ENCODE results near the gene SPTBN4.

Gene SPTBN4

GRCh38 chr19:40438284-40438683 is 28.5 kb upstream of the SPTBN4 start:
- no peaks in the 10 kb centered on the region for H3K9me3 ChIP-seq (ENCODE audit: control extremely low read depth in 1 of 5, control insufficient read depth in 4 of 5, insufficient read depth in 2 of 5, low read depth in 1 of 5, low read length in 4 of 5)
- POLR2A ChIA-PET, result no interaction called here
- no peaks in the 10 kb centered on the region for H3K27me3 ChIP-seq (replicated peaks in 2 of 5; ENCODE audit: control insufficient read depth in 4 of 5, insufficient read depth in 5 of 5, low read length in 4 of 5)
- peaks cover 0 to 18% (median 14%) of the 10 kb centered on the region in 4 experiments for H3K36me3 ChIP-seq (ENCODE audit: control insufficient read depth in 4 of 4, insufficient read depth in 4 of 4, low read length in 3 of 4)
- 100% methylated on average over 1 of the region's 3 CpGs for WGBS (ENCODE audit: insufficient coverage)
- no peak overlapping the region for H3K4me3 ChIP-seq (ENCODE audit: control insufficient read depth in 1 of 7, extremely low read depth in 1 of 7, insufficient read depth in 4 of 7, low read depth in 2 of 7, low read length in 6 of 7)
- peaks cover 6 to 24% (median 13%) of the 10 kb centered on the region in 4 experiments for H3K4me1 ChIP-seq (ENCODE audit: control extremely low read depth in 1 of 4, control insufficient read depth in 4 of 4, insufficient read depth in 4 of 4, low read length in 3 of 4)
- no peak overlapping the region for H3K27ac ChIP-seq (ENCODE audit: insufficient read depth in 1 of 2, low read depth in 1 of 2, low read length in 2 of 2, poor library complexity in 1 of 2, severe bottlenecking in 2 of 2)
- no peak for DNase-seq
- CTCF ChIA-PET, result interaction anchor here (1.0 to 2.0 kb wide), 2 partner anchors 15 to 17 kb away, joined by 4 to 6 read pairs; no protein-coding TSS in a partner anchor

GRCh38 chr19:40441719-40442253 is 25.0 kb upstream of the SPTBN4 start:
- no peak for DNase-seq
- ChIA-PET CTCF (interaction anchor here (2.1 kb wide), 1 partner anchor 21 kb away, joined by 8 read pairs; no protein-coding TSS in a partner anchor), POLR2A (interaction anchor here (2.8 kb wide), 1 partner anchor 16 kb away, joined by 13 read pairs; the partner anchor contains the start of gene SERTAD1)
- Histone ChIP-seq H3K4me1 (ENCODE audit: control extremely low read depth in 1 of 4, control insufficient read depth in 4 of 4, insufficient read depth in 4 of 4, low read length in 3 of 4) (peaks cover 9 to 17% (median 13%) of the 10 kb centered on the region in 4 experiments), H3K4me3 (ENCODE audit: control insufficient read depth in 1 of 7, extremely low read depth in 1 of 7, insufficient read depth in 4 of 7, low read depth in 2 of 7, low read length in 6 of 7) (no peak overlapping the region), H3K9me3 (ENCODE audit: control extremely low read depth in 1 of 5, control insufficient read depth in 4 of 5, insufficient read depth in 2 of 5, low read depth in 1 of 5, low read length in 4 of 5) (no peaks in the 10 kb centered on the region), H3K27ac (ENCODE audit: insufficient read depth in 1 of 2, low read depth in 1 of 2, low read length in 2 of 2, poor library complexity in 1 of 2, severe bottlenecking in 2 of 2) (peak overlapping the region in 1 of 2 experiments; percentile 18), H3K36me3 (ENCODE audit: control insufficient read depth in 4 of 4, insufficient read depth in 4 of 4, low read length in 3 of 4) (peaks cover 0 to 18% (median 14%) of the 10 kb centered on the region in 4 experiments), H3K27me3 (replicated peaks in 2 of 5; ENCODE audit: control insufficient read depth in 4 of 5, insufficient read depth in 5 of 5, low read length in 4 of 5) (no peaks in the 10 kb centered on the region)
- WGBS (ENCODE audit: insufficient coverage), result 88% methylated on average over 9 of the region's 11 CpGs

- Histone ChIP-seq H3K36me3 (ENCODE audit: control insufficient read depth in 4 of 4, insufficient read depth in 4 of 4, low read length in 3 of 4) (peaks cover 0 to 18% (median 14%) of the 10 kb centered on the region in 4 experiments), H3K4me1 (ENCODE audit: control extremely low read depth in 1 of 4, control insufficient read depth in 4 of 4, insufficient read depth in 4 of 4, low read length in 3 of 4) (peaks cover 9 to 17% (median 13%) of the 10 kb centered on the region in 4 experiments), H3K27me3 (replicated peaks in 2 of 5; ENCODE audit: control insufficient read depth in 4 of 5, insufficient read depth in 5 of 5, low read length in 4 of 5) (no peaks in the 10 kb centered on the region), H3K9me3 (ENCODE audit: control extremely low read depth in 1 of 5, control insufficient read depth in 4 of 5, insufficient read depth in 2 of 5, low read depth in 1 of 5, low read length in 4 of 5) (no peaks in the 10 kb centered on the region), H3K4me3 (ENCODE audit: control insufficient read depth in 1 of 7, extremely low read depth in 1 of 7, insufficient read depth in 4 of 7, low read depth in 2 of 7, low read length in 6 of 7) (peak overlapping the region in 6 of 7 experiments; percentile 41 to 100 (median 96)), H3K27ac (ENCODE audit: insufficient read depth in 1 of 2, low read depth in 1 of 2, low read length in 2 of 2, poor library complexity in 1 of 2, severe bottlenecking in 2 of 2) (peak overlapping the region; percentile 40 to 75)
- ChIA-PET CTCF (interaction anchor here (0.9 to 2.1 kb wide), 2 partner anchors 22 to 23 kb away, joined by 4 to 8 read pairs; partner anchors contain the start of gene BLVRB), POLR2A (interaction anchor here (0.7 to 2.8 kb wide), 6 partner anchors 17 to 81 kb away, joined by 3 to 13 read pairs (median 4); partner anchors contain the start of genes BLVRB and SERTAD1)
- DNase-seq, result peak in 1 of 3 donors; percentile 29
- WGBS (ENCODE audit: insufficient coverage), result 27% methylated on average over 19 of the region's 22 CpGs
Measured at GRCh38 chr19:40442328-40443130, 24.3 kb upstream of the SPTBN4 start.

GRCh38 chr19:40443131-40443999 is 23.4 kb upstream of the SPTBN4 start:
- H3K4me3 ChIP-seq (ENCODE audit: control insufficient read depth in 1 of 7, extremely low read depth in 1 of 7, insufficient read depth in 4 of 7, low read depth in 2 of 7, low read length in 6 of 7), result peak overlapping the region; percentile 87 to 100 (median 98)
- ChIA-PET POLR2A (interaction anchor here (0.6 to 1.1 kb wide), 6 partner anchors 18 to 907 kb away, joined by 3 to 11 read pairs (median 3); partner anchors contain the start of genes BLVRB and SERTAD1), CTCF (interaction anchor here (0.8 to 2.1 kb wide), 5 partner anchors 20 to 138 kb away, joined by 3 to 8 read pairs (median 4); partner anchors contain the start of gene BLVRB)
- peaks cover 0 to 23% (median 19%) of the 10 kb centered on the region in 4 experiments for H3K36me3 ChIP-seq (ENCODE audit: control insufficient read depth in 4 of 4, insufficient read depth in 4 of 4, low read length in 3 of 4)
- peak overlapping the region; percentile 89 to 95 for H3K27ac ChIP-seq (ENCODE audit: insufficient read depth in 1 of 2, low read depth in 1 of 2, low read length in 2 of 2, poor library complexity in 1 of 2, severe bottlenecking in 2 of 2)
- peak; percentile 99 to 100 (median 100) for DNase-seq
- no peaks in the 10 kb centered on the region for H3K9me3 ChIP-seq (ENCODE audit: control extremely low read depth in 1 of 5, control insufficient read depth in 4 of 5, insufficient read depth in 2 of 5, low read depth in 1 of 5, low read length in 4 of 5)
- H3K4me1 ChIP-seq (ENCODE audit: control extremely low read depth in 1 of 4, control insufficient read depth in 4 of 4, insufficient read depth in 4 of 4, low read length in 3 of 4), result peaks cover 9 to 17% (median 13%) of the 10 kb centered on the region in 4 experiments
- 0% methylated on average over 41 of the region's 52 CpGs for WGBS (ENCODE audit: insufficient coverage)
- H3K27me3 ChIP-seq (replicated peaks in 2 of 5; ENCODE audit: control insufficient read depth in 4 of 5, insufficient read depth in 5 of 5, low read length in 4 of 5), result no peaks in the 10 kb centered on the region

- DNase-seq, result peak; percentile 96 to 98 (median 98)
- Histone ChIP-seq H3K36me3 (ENCODE audit: control insufficient read depth in 4 of 4, insufficient read depth in 4 of 4, low read length in 3 of 4) (peaks cover 0 to 23% (median 19%) of the 10 kb centered on the region in 4 experiments), H3K4me1 (ENCODE audit: control extremely low read depth in 1 of 4, control insufficient read depth in 4 of 4, insufficient read depth in 4 of 4, low read length in 3 of 4) (peaks cover 9 to 17% (median 13%) of the 10 kb centered on the region in 4 experiments), H3K27ac (ENCODE audit: insufficient read depth in 1 of 2, low read depth in 1 of 2, low read length in 2 of 2, poor library complexity in 1 of 2, severe bottlenecking in 2 of 2) (peak within 1 kb of the TSS; percentile 89 to 95), H3K9me3 (ENCODE audit: control extremely low read depth in 1 of 5, control insufficient read depth in 4 of 5, insufficient read depth in 2 of 5, low read depth in 1 of 5, low read length in 4 of 5) (no peaks in the 10 kb centered on the region), H3K4me3 (ENCODE audit: control insufficient read depth in 1 of 7, extremely low read depth in 1 of 7, insufficient read depth in 4 of 7, low read depth in 2 of 7, low read length in 6 of 7) (peak within 1 kb of the TSS; percentile 87 to 100 (median 98)), H3K27me3 (replicated peaks in 2 of 5; ENCODE audit: control insufficient read depth in 4 of 5, insufficient read depth in 5 of 5, low read length in 4 of 5) (no peaks in the 10 kb centered on the region)
- WGBS (ENCODE audit: insufficient coverage), result 0% methylated on average over 44 of the region's 72 CpGs
- CTCF ChIA-PET, result interaction anchor here (0.6 to 1.3 kb wide), 4 partner anchors 22 to 944 kb away, joined by 3 to 5 read pairs (median 4); no protein-coding TSS in a partner anchor
- POLR2A ChIA-PET, result interaction anchor here (0.6 to 1.1 kb wide), 2 partner anchors 20 to 23 kb away, joined by 3 to 6 read pairs; no protein-coding TSS in a partner anchor
Measured at GRCh38 chr19:40444000-40444824, 22.6 kb upstream of the SPTBN4 start, which contains the start of gene SERTAD3. Gene SERTAD3 (minus strand): TSS chr19:40444335. CDS start chr19:40442080, 2,255 bp downstream.

Data from common myeloid progenitor, CD34-positive (primary cell).